GM13977 (cell line): ENCODE data around the gene LNPEP.

Experiments
- DNase-seq: peaks from one replicate; pipeline ENCODE4 v3.0.0; 2012; ENCODE audit warnings: low spot score
- in situ Hi-C: fragments of 300-500 bp; cut with MboI; formaldehyde crosslinking; loops from one replicate; pipeline ENCODE4 v1.12.0; 2022; ENCODE audit warnings: low sequenced_read_pairs, low pct_unique_long_range_greater_than_20kb, mixed read lengths, inconsistent platforms; ENCODE audit not compliant: unreplicated experiment
- TF ChIP-seq, protein P1 (sequence below): IDR thresholded peaks from 2 replicates; pipeline ENCODE4 v1.5.1; 2012; ENCODE audit warnings: mild to moderate bottlenecking, control low read depth; ENCODE audit not compliant: insufficient read depth; ENCODE audit errors: extremely low read depth, missing control alignments

Gene LNPEP

GRCh38 chr5:97070234-97070633 lies 134.4 kb downstream of the LNPEP start:
- TF ChIP-seq, protein P1, sequence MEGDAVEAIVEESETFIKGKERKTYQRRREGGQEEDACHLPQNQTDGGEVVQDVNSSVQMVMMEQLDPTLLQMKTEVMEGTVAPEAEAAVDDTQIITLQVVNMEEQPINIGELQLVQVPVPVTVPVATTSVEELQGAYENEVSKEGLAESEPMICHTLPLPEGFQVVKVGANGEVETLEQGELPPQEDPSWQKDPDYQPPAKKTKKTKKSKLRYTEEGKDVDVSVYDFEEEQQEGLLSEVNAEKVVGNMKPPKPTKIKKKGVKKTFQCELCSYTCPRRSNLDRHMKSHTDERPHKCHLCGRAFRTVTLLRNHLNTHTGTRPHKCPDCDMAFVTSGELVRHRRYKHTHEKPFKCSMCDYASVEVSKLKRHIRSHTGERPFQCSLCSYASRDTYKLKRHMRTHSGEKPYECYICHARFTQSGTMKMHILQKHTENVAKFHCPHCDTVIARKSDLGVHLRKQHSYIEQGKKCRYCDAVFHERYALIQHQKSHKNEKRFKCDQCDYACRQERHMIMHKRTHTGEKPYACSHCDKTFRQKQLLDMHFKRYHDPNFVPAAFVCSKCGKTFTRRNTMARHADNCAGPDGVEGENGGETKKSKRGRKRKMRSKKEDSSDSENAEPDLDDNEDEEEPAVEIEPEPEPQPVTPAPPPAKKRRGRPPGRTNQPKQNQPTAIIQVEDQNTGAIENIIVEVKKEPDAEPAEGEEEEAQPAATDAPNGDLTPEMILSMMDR, result no peak
- in situ Hi-C loops, result no loop called here
- no peak for DNase-seq

- in situ Hi-C loops, result no loop called here
Observed at GRCh38 chr5:97071101-97071500, 135.2 kb downstream of the LNPEP start.

DNA sequence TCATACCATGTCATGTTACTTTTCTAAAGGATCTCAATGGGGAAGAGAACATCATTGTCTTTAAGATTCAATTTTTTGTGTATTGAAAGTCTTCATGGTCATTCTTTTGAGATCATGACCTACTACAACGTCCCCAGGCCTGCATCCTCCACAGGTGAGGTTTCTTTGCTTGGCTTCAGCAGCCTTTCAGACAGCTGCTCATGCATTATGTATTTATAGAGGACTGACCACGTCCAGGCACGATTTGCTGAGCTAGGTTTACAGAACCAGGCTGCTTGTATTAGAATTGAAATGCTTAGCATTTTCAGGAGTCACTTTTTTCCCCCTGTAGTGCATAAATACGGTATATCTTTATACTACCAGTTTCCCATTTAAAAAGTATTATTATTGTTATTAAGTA lies 136.1 kb downstream of the LNPEP start:
- in situ Hi-C loops, result no loop called here
- TF ChIP-seq, protein P1, result no peak
- no peak for DNase-seq

More at GRCh38 chr5:97071101-97071500, 135.2 kb downstream of the LNPEP start:
- DNase-seq, result no peak
- TF ChIP-seq, protein P1, result no peak

DNA sequence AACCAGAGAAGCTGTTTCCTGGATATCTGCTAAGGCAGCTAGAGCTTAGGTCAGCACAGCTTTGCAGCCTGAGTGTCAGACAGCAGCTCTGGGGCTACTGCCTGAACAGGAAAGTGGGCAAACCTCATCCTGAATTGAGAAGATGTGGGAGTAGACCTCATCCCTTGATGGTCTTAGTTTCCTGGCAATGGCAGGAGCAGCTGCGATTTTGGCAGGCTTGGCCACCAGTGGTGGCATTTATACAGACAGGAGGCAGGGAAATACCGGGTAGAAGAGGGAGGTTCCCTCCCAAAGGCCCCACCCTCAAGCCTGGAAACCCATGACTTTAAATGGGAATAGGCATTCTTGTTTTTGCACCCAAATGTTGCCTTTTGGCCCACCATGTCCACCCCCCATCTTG lies 136.8 kb downstream of the LNPEP start:
- DNase-seq, result no peak
- in situ Hi-C loops, result no loop called here
- TF ChIP-seq, protein P1, result no peak

GRCh38 chr5:97073420-97073819 lies 137.5 kb downstream of the LNPEP start:
- DNase-seq, result no peak
- in situ Hi-C loops, result no loop called here
- TF ChIP-seq, protein P1, result no peak

DNA sequence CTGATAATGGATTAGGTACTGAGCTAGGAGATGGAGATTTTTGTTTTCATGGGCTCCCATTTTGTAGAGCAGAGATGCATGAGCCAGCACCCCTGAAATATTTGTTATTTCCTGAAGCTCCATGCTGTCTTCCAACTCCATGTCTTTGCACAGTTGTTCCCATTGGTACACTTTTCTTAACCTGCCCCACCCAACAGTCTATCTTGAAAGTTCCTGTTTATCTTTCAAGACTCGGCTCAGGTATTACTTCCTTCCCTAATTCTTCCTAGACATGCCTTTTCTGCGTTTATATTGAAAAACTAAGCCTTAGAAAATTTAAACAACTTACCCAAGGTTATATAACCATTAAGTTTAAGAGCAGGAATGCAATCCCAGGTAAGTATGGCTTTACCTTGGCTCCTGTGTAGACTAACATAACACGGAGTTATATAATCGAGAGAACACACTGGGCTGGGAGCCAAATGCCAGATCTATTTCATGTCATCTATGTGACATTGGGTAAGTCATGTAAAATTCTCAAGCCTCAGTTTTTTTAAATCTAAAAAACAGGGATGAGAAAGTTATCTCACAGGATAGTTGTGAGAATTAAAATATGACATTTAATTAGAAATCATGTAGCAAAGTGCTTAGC lies 139.1 kb downstream of the LNPEP start:
- no peak for DNase-seq
- TF ChIP-seq, protein P1, result no peak
- in situ Hi-C loops, result no loop called here
